Endothelial cell of umbilical vein (primary cell): ENCODE data around the gene STX4. TPM values are rescaled to one million over a fixed set of nuclear protein-coding genes. Genes with fewer than 3 reads are reported as not detected.

Experiments used
- BruUV-seq: library from RNA; stranded (reverse); fragments of 400-500 nt; replicated peaks from 2 replicates; lab custom pipeline; 2021; lab: Mats Ljungman, UMichigan
- CTCF ChIA-PET: fragments of 300-600, 350-600 bp; sonication (Branson Sonifier 250); formaldehyde crosslinking; loops from one replicate; lab custom pipeline; 2021; ENCODE audit warnings: antibody characterized with exemption, inconsistent platforms; lab: Charles Lee
- POLR2A ChIA-PET: fragments of 300-600, 350-600 bp; sonication (Branson Sonifier 250); formaldehyde crosslinking; loops from one replicate; lab custom pipeline; 2021; ENCODE audit warnings: antibody characterized with exemption, inconsistent platforms; lab: Charles Lee
- DNase-seq: peaks from one replicate; pipeline ENCODE4 v3.0.0-alpha.2; 2011; ENCODE audit warnings: low read depth, low spot score
- FAIRE-seq: peaks from 2 replicates; lab custom pipeline; 2011; peaks lifted over from hg19 to GRCh38; lab: Jason Lieb, UNC
- H2AFZ ChIP-seq: 2 replicates; pipeline ENCODE4 v1.6.0; 2012; ENCODE audit warnings: low read depth, low read length, control low read depth, inconsistent platforms
- H3K27ac ChIP-seq: 2 replicates; pipeline ENCODE4 v1.5.1; 2011; ENCODE audit warnings: low read depth, mild to moderate bottlenecking, control low read depth, low read length, moderate library complexity; ENCODE audit not compliant: insufficient read depth
- H3K27me3 ChIP-seq, 2 experiments: 2 replicates each; pipeline versions ENCODE4 v1.6.0 to v1.6.1; 2011; ENCODE audit warnings: low read length in 2 of 2, mixed read lengths in 1 of 2; ENCODE audit not compliant: control insufficient read depth in 2 of 2, insufficient read depth in 2 of 2
- H3K36me3 ChIP-seq, 2 experiments: 2 replicates in 1 of 2; 3 replicates in 1 of 2; pipeline ENCODE4 v1.5.1; 2011; ENCODE audit warnings: low read length in 2 of 2, mild to moderate bottlenecking in 1 of 2, moderate library complexity in 1 of 2; ENCODE audit not compliant: control insufficient read depth in 2 of 2, insufficient read depth in 2 of 2; ENCODE audit errors: extremely low read depth in 1 of 2
- H3K4me1 ChIP-seq: 3 replicates; pipeline ENCODE4 v1.5.1; 2011; ENCODE audit warnings: mild to moderate bottlenecking, low read length; ENCODE audit not compliant: control insufficient read depth, insufficient read depth; ENCODE audit errors: extremely low read depth
- H3K4me2 ChIP-seq: 2 replicates; pipeline ENCODE4 v1.6.1; 2011; ENCODE audit warnings: low read length, control low read depth, mixed read lengths; ENCODE audit not compliant: insufficient read depth
- H3K4me3 ChIP-seq, 3 experiments: fragments of 200-600 bp in 1 of 3; sonication (generic), shearing (Covaris generic) in 1 of 3; replicated peaks in 1 of 3; 2 replicates each; pipeline ENCODE4 v1.5.1; 2011 to 2016; ENCODE audit warnings: control low read depth in 3 of 3, low read length in 3 of 3, mild to moderate bottlenecking in 2 of 3, inconsistent platforms in 1 of 3, low read depth in 1 of 3, moderate library complexity in 1 of 3; ENCODE audit not compliant: insufficient read depth in 1 of 3
- H3K79me2 ChIP-seq: 2 replicates; pipeline ENCODE4 v1.6.0; 2012; ENCODE audit warnings: low read length, inconsistent platforms; ENCODE audit not compliant: control insufficient read depth, insufficient read depth
- H3K9ac ChIP-seq: replicated peaks from 2 replicates; pipeline ENCODE3; 2011; ENCODE audit warnings: low read length, control low read depth; ENCODE audit not compliant: insufficient read depth; ENCODE audit errors: extremely low read depth
- H3K9me1 ChIP-seq: replicated peaks from 3 replicates; pipeline ENCODE4 v1.6.0; 2011; ENCODE audit warnings: mild to moderate bottlenecking, low read length; ENCODE audit not compliant: control insufficient read depth, insufficient read depth; ENCODE audit errors: extremely low read depth
- H3K9me3 ChIP-seq: replicated peaks from 2 replicates; pipeline ENCODE4 v1.5.1; 2012; ENCODE audit warnings: low read length, inconsistent platforms; ENCODE audit not compliant: control insufficient read depth, insufficient read depth
- H4K20me1 ChIP-seq: replicated peaks from 2 replicates; pipeline ENCODE3; 2011; ENCODE audit warnings: mild to moderate bottlenecking, low read length; ENCODE audit not compliant: control insufficient read depth, insufficient read depth; ENCODE audit errors: extremely low read depth
- EZH2 ChIP-seq: IDR thresholded peaks from 2 replicates; pipeline ENCODE4 v1.6.1; 2012; ENCODE audit warnings: borderline replicate concordance, low read depth, mild to moderate bottlenecking, moderate library complexity, low read length, inconsistent platforms; ENCODE audit not compliant: severe bottlenecking
- FOS ChIP-seq: IDR thresholded peaks from 2 replicates; pipeline ENCODE4 v1.6.1; 2011; ENCODE audit warnings: mild to moderate bottlenecking, low read length, moderate library complexity, borderline replicate concordance; ENCODE audit not compliant: insufficient read depth
- GATA2 ChIP-seq: IDR thresholded peaks from 2 replicates; pipeline ENCODE4 v1.7.0; 2011; ENCODE audit warnings: low read depth, mild to moderate bottlenecking, moderate library complexity, mixed read lengths, low read length; ENCODE audit not compliant: insufficient read length, insufficient read depth
- JUN ChIP-seq: IDR thresholded peaks from 2 replicates; pipeline ENCODE4 v1.6.1; 2011; ENCODE audit warnings: borderline replicate concordance, low read depth; ENCODE audit not compliant: insufficient read length, insufficient read depth
- MYC ChIP-seq: IDR thresholded peaks from one replicate; pipeline ENCODE4 v1.6.1; 2011; ENCODE audit warnings: mild to moderate bottlenecking, low read depth, low read length
- POLR2A ChIP-seq: IDR thresholded peaks from 2 replicates; pipeline ENCODE4 v1.6.1; 2012; ENCODE audit warnings: low read depth, mild to moderate bottlenecking, control low read depth, low read length
- POLR2AphosphoS5 ChIP-seq: IDR thresholded peaks from 2 replicates; pipeline ENCODE4 v1.6.1; 2012; ENCODE audit warnings: low read depth, mild to moderate bottlenecking, control low read depth, low read length, moderate library complexity; ENCODE audit not compliant: insufficient read depth
- dilution Hi-C: fragments of 300-500 bp; cut with MboI; formaldehyde crosslinking; loops from one replicate; pipeline ENCODE4 v1.15.0; 2019; ENCODE audit warnings: low sequenced_read_pairs; ENCODE audit not compliant: extremely low pct_ligation_motif_present
- intact Hi-C: fragments of 100-400 bp; cut with micrococcal nuclease; formaldehyde crosslinking; loops from one replicate; pipeline ENCODE4 v1.10.0; 2022
- polyA plus RNA-seq, 4 experiments: library from polyadenylated mRNA; depleted of rRNA in 3 of 4; stranded (reverse) in 3 of 4; unstranded in 1 of 4; fragments of >200 nt; gene quantifications; 2 replicates each; pipeline versions ENCODE4 v1.2.1 to v1.2.3, GENCODE V29; 2011 to 2012; ENCODE audit warnings: missing spikeins in 1 of 4
- total RNA-seq: library from RNA; stranded (reverse); gene quantifications from 2 replicates; pipeline ENCODE4 v1.2.3, GENCODE V29; 2021
- TF ChIP-seq, protein P1 (sequence below): IDR thresholded peaks from 2 replicates; pipeline ENCODE4 v1.6.1; 2011; ENCODE audit not compliant: insufficient read depth, insufficient read length
- TF ChIP-seq, protein P2 (sequence below), 2 donors: IDR thresholded peaks; 1 replicate in 1 of 2; 2 replicates in 1 of 2; pipeline ENCODE4 v1.5.1; 2011; ENCODE audit warnings: low read length in 2 of 2, mild to moderate bottlenecking in 2 of 2, moderate library complexity in 2 of 2, control low read depth in 1 of 2, inconsistent platforms in 1 of 2, low read depth in 1 of 2; ENCODE audit not compliant: insufficient read depth in 1 of 2; ENCODE audit errors: extremely low read depth in 1 of 2

STX4 gene
- total and polyA plus RNA-seq, 2 donors (not counting 3 experiments of a cell fraction or from before 2014, with no cell fraction given) = 49.5 to 65.2 TPM

DNA sequence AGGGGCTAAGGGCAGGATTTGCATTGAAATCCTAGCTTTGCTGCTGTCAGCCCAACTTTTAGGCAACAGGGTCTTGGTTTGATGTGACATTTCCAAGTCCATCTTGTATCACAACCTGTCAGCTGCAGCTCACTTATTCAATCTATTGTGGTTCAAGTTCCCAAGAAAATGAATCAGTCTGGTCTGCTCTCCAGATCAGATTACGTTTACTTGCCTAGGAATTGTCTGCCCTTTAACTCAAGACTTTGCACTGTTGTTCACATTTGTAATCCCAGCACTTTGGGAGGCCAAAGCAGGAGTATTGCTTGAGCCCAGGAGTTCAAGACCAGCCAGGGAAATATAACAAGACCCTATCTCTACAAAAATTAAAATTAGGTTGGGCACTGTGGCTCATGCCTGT lies 10.0 kb downstream of the STX4 start:
- TF ChIP-seq, protein P1, sequence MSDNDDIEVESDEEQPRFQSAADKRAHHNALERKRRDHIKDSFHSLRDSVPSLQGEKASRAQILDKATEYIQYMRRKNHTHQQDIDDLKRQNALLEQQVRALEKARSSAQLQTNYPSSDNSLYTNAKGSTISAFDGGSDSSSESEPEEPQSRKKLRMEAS = no peak
- TF ChIP-seq POLR2AphosphoS5 (no peak), POLR2A (no peak), MYC (no peak), EZH2 (no peak), JUN (no peak), FOS (no peak), GATA2 (no peak)
- TF ChIP-seq, protein P2, sequence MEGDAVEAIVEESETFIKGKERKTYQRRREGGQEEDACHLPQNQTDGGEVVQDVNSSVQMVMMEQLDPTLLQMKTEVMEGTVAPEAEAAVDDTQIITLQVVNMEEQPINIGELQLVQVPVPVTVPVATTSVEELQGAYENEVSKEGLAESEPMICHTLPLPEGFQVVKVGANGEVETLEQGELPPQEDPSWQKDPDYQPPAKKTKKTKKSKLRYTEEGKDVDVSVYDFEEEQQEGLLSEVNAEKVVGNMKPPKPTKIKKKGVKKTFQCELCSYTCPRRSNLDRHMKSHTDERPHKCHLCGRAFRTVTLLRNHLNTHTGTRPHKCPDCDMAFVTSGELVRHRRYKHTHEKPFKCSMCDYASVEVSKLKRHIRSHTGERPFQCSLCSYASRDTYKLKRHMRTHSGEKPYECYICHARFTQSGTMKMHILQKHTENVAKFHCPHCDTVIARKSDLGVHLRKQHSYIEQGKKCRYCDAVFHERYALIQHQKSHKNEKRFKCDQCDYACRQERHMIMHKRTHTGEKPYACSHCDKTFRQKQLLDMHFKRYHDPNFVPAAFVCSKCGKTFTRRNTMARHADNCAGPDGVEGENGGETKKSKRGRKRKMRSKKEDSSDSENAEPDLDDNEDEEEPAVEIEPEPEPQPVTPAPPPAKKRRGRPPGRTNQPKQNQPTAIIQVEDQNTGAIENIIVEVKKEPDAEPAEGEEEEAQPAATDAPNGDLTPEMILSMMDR (IDR thresholded peaks at IDR 0.05; ENCODE audit: extremely low read depth in 1 of 2, insufficient read depth in 1 of 2, low read depth in 1 of 2, low read length in 2 of 2) = no peak
- BruUV-seq = no TSS peak
- Histone ChIP-seq H3K4me3 (no peak overlapping the region), H3K9me3 (no peaks in the 10 kb centered on the region), H3K79me2 (no peaks in the 10 kb centered on the region), H3K9ac (no peak overlapping the region), H3K27ac (no peak overlapping the region), H3K4me2 (no peak overlapping the region), H3K27me3 (no peaks in the 10 kb centered on the region), H2AFZ (no peak overlapping the region), H3K9me1 (no peaks in the 10 kb centered on the region), H3K36me3 (peaks cover 0 to 24% of the 10 kb centered on the region in 2 experiments), H3K4me1 (no peaks in the 10 kb centered on the region), H4K20me1 (no peaks in the 10 kb centered on the region)
- no peak for FAIRE-seq
- POLR2A ChIA-PET = no interaction called here
- no peak for DNase-seq
- intact Hi-C loops (no loop called here), dilution Hi-C loops (no loop called here)
- CTCF ChIA-PET = interaction anchor here (0.8 kb wide), 1 partner anchor 58 kb away, joined by 4 read pairs; the partner anchor contains the start of gene HSD3B7
